22Rv1 (cell line): ENCODE data around the gene LRIT1.

Experiments
- ZFX ChIP-seq: fragments of 450-650 bp; IDR thresholded peaks from 2 replicates; pipeline ENCODE4 v1.6.1; 2017; ENCODE audit warnings: antibody characterized with exemption, borderline replicate concordance
- TF ChIP-seq, protein P1 (sequence below): fragments of 450-650 bp; IDR thresholded peaks from 2 replicates; pipeline ENCODE4 v1.5.1; 2017; ENCODE audit warnings: mild to moderate bottlenecking

- TF ChIP-seq, protein P1, sequence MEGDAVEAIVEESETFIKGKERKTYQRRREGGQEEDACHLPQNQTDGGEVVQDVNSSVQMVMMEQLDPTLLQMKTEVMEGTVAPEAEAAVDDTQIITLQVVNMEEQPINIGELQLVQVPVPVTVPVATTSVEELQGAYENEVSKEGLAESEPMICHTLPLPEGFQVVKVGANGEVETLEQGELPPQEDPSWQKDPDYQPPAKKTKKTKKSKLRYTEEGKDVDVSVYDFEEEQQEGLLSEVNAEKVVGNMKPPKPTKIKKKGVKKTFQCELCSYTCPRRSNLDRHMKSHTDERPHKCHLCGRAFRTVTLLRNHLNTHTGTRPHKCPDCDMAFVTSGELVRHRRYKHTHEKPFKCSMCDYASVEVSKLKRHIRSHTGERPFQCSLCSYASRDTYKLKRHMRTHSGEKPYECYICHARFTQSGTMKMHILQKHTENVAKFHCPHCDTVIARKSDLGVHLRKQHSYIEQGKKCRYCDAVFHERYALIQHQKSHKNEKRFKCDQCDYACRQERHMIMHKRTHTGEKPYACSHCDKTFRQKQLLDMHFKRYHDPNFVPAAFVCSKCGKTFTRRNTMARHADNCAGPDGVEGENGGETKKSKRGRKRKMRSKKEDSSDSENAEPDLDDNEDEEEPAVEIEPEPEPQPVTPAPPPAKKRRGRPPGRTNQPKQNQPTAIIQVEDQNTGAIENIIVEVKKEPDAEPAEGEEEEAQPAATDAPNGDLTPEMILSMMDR = no peak
- TF ChIP-seq ZFX = no peak
Observed at GRCh38 chr10:84288151-84288550, 46.8 kb upstream of the LRIT1 start.
